PC-9 (cell line): ENCODE results near the gene SUMO2. TPM values are rescaled to one million over a fixed set of nuclear protein-coding genes. Genes with fewer than 3 reads are reported as not detected.

Experiments used
- BruUV-seq: library from RNA; stranded (reverse); fragments of 400-500 nt; replicated peaks from 2 replicates; lab custom pipeline; 2021; lab: Mats Ljungman, UMichigan
- CTCF ChIA-PET: fragments of 300-600 bp; sonication (Branson Sonifier 250); formaldehyde crosslinking; loops from one replicate; lab custom pipeline; 2022; ENCODE audit warnings: antibody characterized with exemption; lab: Charles Lee
- POLR2A ChIA-PET: fragments of 300-600 bp; sonication (Branson Sonifier 250); formaldehyde crosslinking; loops from one replicate; lab custom pipeline; 2022; ENCODE audit warnings: antibody characterized with exemption; ENCODE audit not compliant: unreplicated experiment; lab: Charles Lee
- DNase-seq, 2 experiments: peaks; one replicate each; pipeline versions ENCODE4 v3.0.0 to v3.0.0-alpha.2; 2015 to 2022; ENCODE audit warnings: mixed read lengths in 1 of 2
- H2AFZ ChIP-seq: fragments of 200-600 bp; sonication (generic); 2 replicates; pipeline ENCODE4 v1.8.1; 2017; ENCODE audit warnings: antibody characterized with exemption
- H3F3A ChIP-seq: fragments of 200-600 bp; sonication (generic); 2 replicates; pipeline ENCODE4 v1.8.1; 2017; ENCODE audit warnings: antibody characterized with exemption, mild to moderate bottlenecking, low read depth; ENCODE audit not compliant: insufficient read depth
- H3K27ac ChIP-seq: fragments of 200-600 bp; sonication (generic); 2 replicates; pipeline ENCODE4 v1.6.1; 2016; ENCODE audit warnings: mixed run types
- H3K27me3 ChIP-seq: fragments of 200-600 bp; sonication (generic); 2 replicates; pipeline ENCODE4 v1.6.1; 2016; ENCODE audit warnings: low read depth, mixed run types; ENCODE audit not compliant: insufficient read depth
- H3K36me3 ChIP-seq: fragments of 200-600 bp; sonication (generic); 2 replicates; pipeline ENCODE4 v1.6.1; 2016; ENCODE audit warnings: low read depth, mixed run types
- H3K4me1 ChIP-seq: fragments of 200-600 bp; sonication (generic); replicated peaks from 2 replicates; pipeline ENCODE4 v1.6.1; 2016; ENCODE audit warnings: mixed run types; ENCODE audit not compliant: insufficient read depth
- H3K4me2 ChIP-seq: fragments of 200-600 bp; sonication (generic); 2 replicates; pipeline ENCODE4 v1.6.1; 2017; ENCODE audit warnings: mixed run types
- H3K4me3 ChIP-seq: fragments of 200-600 bp; sonication (generic); 2 replicates; pipeline ENCODE4 v1.6.1; 2016; ENCODE audit warnings: mixed run types
- H3K79me2 ChIP-seq: fragments of 200-600 bp; sonication (generic); 2 replicates; pipeline ENCODE4 v1.6.1; 2017; ENCODE audit warnings: low read depth, mixed run types
- H3K9me2 ChIP-seq: fragments of 200-600 bp; sonication (generic); 2 replicates; pipeline ENCODE4 v1.8.1; 2017; ENCODE audit warnings: mild to moderate bottlenecking; ENCODE audit not compliant: insufficient read depth
- H3K9me3 ChIP-seq: fragments of 200-600 bp; sonication (generic); 2 replicates; pipeline ENCODE4 v1.8.1; 2016; ENCODE audit warnings: low read depth; ENCODE audit not compliant: insufficient read depth
- H4K20me1 ChIP-seq: fragments of 200-600 bp; sonication (generic); 2 replicates; pipeline ENCODE4 v1.8.1; 2017; ENCODE audit not compliant: insufficient read depth
- CTCF ChIP-seq: fragments of 200-600 bp; sonication (generic); conservative IDR thresholded peaks from 2 replicates; pipeline ENCODE4 v1.6.1; 2017; ENCODE audit warnings: mixed run types, antibody characterized with exemption, mild to moderate bottlenecking, moderate library complexity
- EZH2 ChIP-seq: fragments of 200-600 bp; sonication (generic); IDR thresholded peaks from 2 replicates; pipeline ENCODE4 v1.8.0; 2017; ENCODE audit warnings: antibody characterized with exemption, low read depth
- intact Hi-C: fragments of 100-400 bp; cut with micrococcal nuclease; formaldehyde crosslinking; loops from one replicate; pipeline ENCODE4 v1.10.0; 2022; ENCODE audit not compliant: unreplicated experiment
- total RNA-seq: library from RNA; stranded (reverse); gene quantifications from 2 replicates; pipeline ENCODE4 v1.2.3, GENCODE V29; 2021

SUMO2 gene
- total RNA-seq, 1 experiment from 2014 or later, result 486 TPM

GRCh38 chr17:75205037-75205792 lies 22.5 kb upstream of the SUMO2 start, which contains the start of gene NUP85:
Gene NUP85 (plus strand): TSS chr17:75205679. CDS start chr17:75205762, 83 bp downstream.
- Histone ChIP-seq H3K9me2 (no peaks in the 10 kb centered on the region), H3K9me3 (no peaks in the 10 kb centered on the region), H2AFZ (peak within 1 kb of the TSS; percentile 97), H4K20me1 (no peaks in the 10 kb centered on the region; the same call in 1 of the 2 replicates), H3K4me2 (peak within 1 kb of the TSS; percentile 99), H3K4me3 (peak within 1 kb of the TSS; percentile 93), H3K36me3 (peaks cover 12% of the 10 kb centered on the region), H3K27ac (peak within 1 kb of the TSS; percentile 92), H3K4me1 (peaks cover 14% of the 10 kb centered on the region), H3K27me3 (no peaks in the 10 kb centered on the region), H3K79me2 (peaks cover 51% of the 10 kb centered on the region), H3F3A (peaks cover 29% of the 10 kb centered on the region)
- TF ChIP-seq EZH2 (no peak), CTCF (no peak)
- BruUV-seq, result no TSS peak
- intact Hi-C loops, result loop anchor here (10.0 kb wide), 1 partner anchor 170 kb away; no protein-coding TSS in a partner anchor
- CTCF ChIA-PET, result interaction anchor here (0.6 to 1.3 kb wide), 5 partner anchors 65 to 248 kb away, joined by 3 to 9 read pairs (median 4); partner anchors contain the start of gene MIF4GD
- DNase-seq, result peak; percentile 90 to 96
- POLR2A ChIA-PET, result interaction anchor here (0.6 to 0.7 kb wide), 3 partner anchors 46 to 575 kb away, joined by 3 to 10 read pairs (median 4); no protein-coding TSS in a partner anchor

- H2AFZ ChIP-seq, result no peak overlapping the region
- H3K36me3 ChIP-seq, result no peaks in the 10 kb centered on the region
- H3K4me1 ChIP-seq, result peaks cover 8% of the 10 kb centered on the region
- BruUV-seq, result no TSS peak
- TF ChIP-seq EZH2 (no peak), CTCF (no peak)
- no peaks in the 10 kb centered on the region for H4K20me1 ChIP-seq
- H3K4me2 ChIP-seq, result no peak overlapping the region
- peak overlapping the region; percentile 58; the same call in 1 of the 2 replicates for H3K27ac ChIP-seq
- no peaks in the 10 kb centered on the region for H3K9me2 ChIP-seq
- intact Hi-C loops, result loop anchor here (10.0 kb wide), 1 partner anchor 165 kb away; no protein-coding TSS in a partner anchor
- ChIA-PET POLR2A (interaction anchor here (0.7 kb wide), 1 partner anchor 132 kb away, joined by 9 read pairs; no protein-coding TSS in a partner anchor), CTCF (interaction anchor here (0.5 to 0.7 kb wide), 3 partner anchors 44 to 130 kb away, joined by 3 to 11 read pairs (median 6); no protein-coding TSS in a partner anchor)
- DNase-seq, result no peak
- H3F3A ChIP-seq, result peaks cover 53% of the 10 kb centered on the region
- H3K79me2 ChIP-seq, result 0 out of 2 replicates have a peak, but pooled peaks cover 3% of the 10 kb centered on the region
- no peaks in the 10 kb centered on the region for H3K27me3 ChIP-seq
- no peaks in the 10 kb centered on the region for H3K9me3 ChIP-seq
- H3K4me3 ChIP-seq, result no peak overlapping the region
These were observed 17.3 kb upstream of the SUMO2 start for GRCh38 chr17:75199886-75200618.

- H4K20me1 ChIP-seq, result no peaks in the 10 kb centered on the region
- H3K4me3 ChIP-seq, result no peak overlapping the region; the same call in 1 of the 2 replicates
- no peaks in the 10 kb centered on the region for H3K79me2 ChIP-seq
- peaks cover 30% of the 10 kb centered on the region for H3F3A ChIP-seq
- CTCF ChIA-PET, result no interaction called here
- TF ChIP-seq EZH2 (no peak), CTCF (no peak)
- POLR2A ChIA-PET, result no interaction called here
- H3K9me3 ChIP-seq, result no peaks in the 10 kb centered on the region
- H3K9me2 ChIP-seq, result no peaks in the 10 kb centered on the region
- no peaks in the 10 kb centered on the region for H3K27me3 ChIP-seq
- no TSS peak for BruUV-seq
- no peaks in the 10 kb centered on the region for H3K36me3 ChIP-seq
- H3K4me1 ChIP-seq, result peaks cover 5% of the 10 kb centered on the region
- H3K27ac ChIP-seq, result peak overlapping the region; percentile 46
- peak; percentile 23 to 88 for DNase-seq
- intact Hi-C loops, result no loop called here
- no peak overlapping the region for H2AFZ ChIP-seq
- peak overlapping the region; percentile 69 for H3K4me2 ChIP-seq
These were observed 12.1 kb upstream of the SUMO2 start for GRCh38 chr17:75194879-75195278.
